Epithelial cell of proximal tubule (primary cell): ENCODE results near the gene TXNDC5. TPM values are rescaled to one million over a fixed set of nuclear protein-coding genes. Genes with fewer than 3 reads are reported as not detected.

Source experiments
- DNase-seq: peaks from one replicate; pipeline ENCODE4 v3.0.0-alpha.2; 2011; ENCODE audit warnings: low read depth
- H3K4me3 ChIP-seq: 2 replicates; pipeline ENCODE4 v1.5.1; 2011; ENCODE audit warnings: low read depth, mild to moderate bottlenecking, low read length
- CTCF ChIP-seq: conservative IDR thresholded peaks from 2 replicates; pipeline ENCODE4 v1.5.1; 2012; ENCODE audit warnings: low read depth, mild to moderate bottlenecking, low read length
- total RNA-seq: library from RNA; depleted of rRNA; stranded (reverse); fragments of >200 nt; gene quantifications from 2 replicates; pipeline ENCODE4 v1.2.3, GENCODE V29; 2015

The TXNDC5 gene
- total RNA-seq, 1 donor from 2014 or later, result 317 TPM

- H3K4me3 ChIP-seq, result no peak overlapping the region
- TF ChIP-seq CTCF, result no peak
- DNase-seq, result no peak
These were observed 43.2 kb upstream of the TXNDC5 start for GRCh38 chr6:7953753-7954152.

- no peak overlapping the region for H3K4me3 ChIP-seq
- no peak for TF ChIP-seq CTCF
- DNase-seq, result no peak
These were observed 29.3 kb upstream of the TXNDC5 start for GRCh38 chr6:7939864-7940228.

- no peak overlapping the region for H3K4me3 ChIP-seq
- DNase-seq, result no peak
- TF ChIP-seq CTCF, result no peak
These were observed 28.7 kb upstream of the TXNDC5 start for GRCh38 chr6:7939184-7939863.

- no peak for TF ChIP-seq CTCF
- DNase-seq, result no peak
- no peak overlapping the region for H3K4me3 ChIP-seq
These were observed 28.1 kb upstream of the TXNDC5 start for GRCh38 chr6:7938562-7939183.

GRCh38 chr6:7933794-7934193, 23.2 kb upstream of the TXNDC5 start:
- no peak for TF ChIP-seq CTCF
- no peak overlapping the region for H3K4me3 ChIP-seq
- no peak for DNase-seq

- no peak for TF ChIP-seq CTCF
- no peak for DNase-seq
- no peak overlapping the region for H3K4me3 ChIP-seq
These were observed 22.0 kb upstream of the TXNDC5 start for GRCh38 chr6:7932625-7933024.

GRCh38 chr6:7924867-7925266, 14.3 kb upstream of the TXNDC5 start:
- no peak overlapping the region for H3K4me3 ChIP-seq
- DNase-seq, result no peak
- TF ChIP-seq CTCF, result no peak
